Fibroblast of villous mesenchyme (primary cell): ENCODE measurements around the gene ITGAX. TPM values are rescaled to one million over a fixed set of nuclear protein-coding genes. Genes with fewer than 3 reads are reported as not detected.
"Not testable (repeated sequence)": the region's sequence is repeated elsewhere in the genome, so short reads cannot be mapped to it uniquely, and the experiment has no call there.

Experiments used
- DNase-seq: peaks from one replicate; pipeline ENCODE4 v3.0.0-alpha.2; 2010; ENCODE audit warnings: low read depth
- H3K4me3 ChIP-seq: 2 replicates; pipeline ENCODE4 v1.5.1; 2011; ENCODE audit warnings: low read depth, mild to moderate bottlenecking, low read length
- total RNA-seq: library from RNA; depleted of rRNA; stranded (reverse); fragments of >200 nt; gene quantifications from 2 replicates; pipeline ENCODE4 v1.2.3, GENCODE V29; 2012
- TF ChIP-seq, protein P1 (sequence below): IDR thresholded peaks from 2 replicates; pipeline ENCODE4 v1.5.1; 2012; ENCODE audit warnings: low read depth, mild to moderate bottlenecking, low read length; ENCODE audit not compliant: insufficient read depth

The ITGAX gene
- total RNA-seq, result not detected in 2 replicates

DNA sequence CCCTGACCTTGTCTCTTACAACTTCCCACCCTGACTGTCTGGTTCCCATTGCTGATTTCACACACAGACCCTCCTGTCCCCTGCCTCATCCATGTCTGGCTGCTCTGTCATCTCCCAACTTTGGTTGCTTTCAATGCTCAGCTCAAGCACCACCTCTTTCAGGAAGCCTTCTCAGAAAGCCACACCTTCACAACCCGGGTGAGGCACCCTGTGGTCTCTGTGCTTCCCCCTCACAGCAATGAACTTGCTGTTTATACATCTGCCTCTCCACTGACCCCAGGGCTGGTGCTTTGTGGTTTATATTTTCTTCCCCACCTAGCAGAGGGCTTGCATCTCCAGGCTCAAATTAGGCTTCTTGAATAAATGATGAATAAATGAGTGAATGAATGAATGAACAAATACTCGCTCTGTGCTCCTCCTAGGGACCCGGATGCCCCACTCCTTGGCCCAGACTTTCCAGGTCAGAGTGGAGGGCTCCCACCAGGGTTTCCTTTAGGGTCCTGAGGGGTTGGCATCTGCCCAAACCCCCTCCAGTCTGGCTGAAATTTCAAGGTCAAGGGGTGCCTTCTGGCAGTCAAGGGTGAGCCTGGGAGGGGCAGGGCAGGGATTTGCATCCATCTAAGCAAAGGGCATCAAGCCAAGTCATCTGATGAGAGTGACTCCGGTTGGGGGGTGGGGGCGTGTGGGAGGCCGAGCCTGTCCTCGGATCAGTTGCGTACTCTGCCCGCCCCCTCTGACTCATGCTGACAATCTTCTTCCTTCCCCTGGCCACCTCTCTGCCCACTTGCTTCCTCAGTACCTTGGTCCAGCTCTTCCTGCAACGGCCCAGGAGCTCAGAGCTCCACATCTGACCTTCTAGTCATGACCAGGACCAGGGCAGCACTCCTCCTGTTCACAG lies at the start of gene ITGAX:
Gene ITGAX (plus strand): TSS at position 783 of the 898 bp plus-strand sequence. CDS start 79 bp downstream, at position 862.
- H3K4me3 ChIP-seq, result no peak within 1 kb of the TSS
- DNase-seq, result peak; percentile 4
- TF ChIP-seq, protein P1, sequence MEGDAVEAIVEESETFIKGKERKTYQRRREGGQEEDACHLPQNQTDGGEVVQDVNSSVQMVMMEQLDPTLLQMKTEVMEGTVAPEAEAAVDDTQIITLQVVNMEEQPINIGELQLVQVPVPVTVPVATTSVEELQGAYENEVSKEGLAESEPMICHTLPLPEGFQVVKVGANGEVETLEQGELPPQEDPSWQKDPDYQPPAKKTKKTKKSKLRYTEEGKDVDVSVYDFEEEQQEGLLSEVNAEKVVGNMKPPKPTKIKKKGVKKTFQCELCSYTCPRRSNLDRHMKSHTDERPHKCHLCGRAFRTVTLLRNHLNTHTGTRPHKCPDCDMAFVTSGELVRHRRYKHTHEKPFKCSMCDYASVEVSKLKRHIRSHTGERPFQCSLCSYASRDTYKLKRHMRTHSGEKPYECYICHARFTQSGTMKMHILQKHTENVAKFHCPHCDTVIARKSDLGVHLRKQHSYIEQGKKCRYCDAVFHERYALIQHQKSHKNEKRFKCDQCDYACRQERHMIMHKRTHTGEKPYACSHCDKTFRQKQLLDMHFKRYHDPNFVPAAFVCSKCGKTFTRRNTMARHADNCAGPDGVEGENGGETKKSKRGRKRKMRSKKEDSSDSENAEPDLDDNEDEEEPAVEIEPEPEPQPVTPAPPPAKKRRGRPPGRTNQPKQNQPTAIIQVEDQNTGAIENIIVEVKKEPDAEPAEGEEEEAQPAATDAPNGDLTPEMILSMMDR, result no peak

DNA sequence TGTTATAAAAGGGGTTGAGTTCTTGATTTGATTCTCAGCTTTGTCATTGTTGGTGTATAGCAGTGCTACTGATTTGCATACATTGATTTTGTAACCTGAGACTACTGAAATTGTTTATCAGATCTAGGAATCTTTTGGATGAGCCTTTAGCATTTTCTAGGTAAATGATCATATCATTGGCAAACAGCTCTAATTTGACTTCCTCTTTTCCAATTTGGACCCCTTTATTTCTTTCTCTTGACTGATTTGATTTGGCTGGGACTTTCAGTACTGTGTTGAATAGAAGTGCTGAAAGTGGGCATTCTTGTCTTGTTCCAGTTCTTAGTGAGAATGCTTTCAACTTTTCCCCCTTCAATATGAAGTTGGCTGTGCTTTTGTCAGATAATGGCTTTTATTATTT lies 49.8 kb upstream of the ITGAX start:
- TF ChIP-seq, protein P1, result no peak
- no peak for DNase-seq
- no peak overlapping the region for H3K4me3 ChIP-seq

DNA sequence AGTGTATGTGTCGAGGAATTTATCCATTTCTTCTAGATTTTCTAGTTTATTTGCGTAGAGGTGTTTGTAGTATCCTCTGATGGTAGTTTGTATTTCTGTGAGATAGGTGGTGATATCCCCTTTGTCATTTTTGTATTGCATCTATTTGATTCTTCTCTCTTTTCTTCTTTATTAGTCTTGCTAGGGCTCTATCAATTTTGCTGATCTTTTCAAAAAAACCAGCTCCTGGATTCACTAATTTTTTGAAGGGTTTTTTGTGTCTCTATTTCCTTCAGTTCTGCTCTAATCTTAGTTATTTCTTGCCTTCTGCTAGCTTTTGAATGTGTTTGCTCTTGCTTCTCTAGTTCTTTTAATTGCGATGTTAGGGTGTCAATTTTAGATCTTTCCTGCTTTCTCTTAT lies 46.6 kb upstream of the ITGAX start:
- DNase-seq, H3K4me3 ChIP-seq: not testable (repeated sequence)

DNA sequence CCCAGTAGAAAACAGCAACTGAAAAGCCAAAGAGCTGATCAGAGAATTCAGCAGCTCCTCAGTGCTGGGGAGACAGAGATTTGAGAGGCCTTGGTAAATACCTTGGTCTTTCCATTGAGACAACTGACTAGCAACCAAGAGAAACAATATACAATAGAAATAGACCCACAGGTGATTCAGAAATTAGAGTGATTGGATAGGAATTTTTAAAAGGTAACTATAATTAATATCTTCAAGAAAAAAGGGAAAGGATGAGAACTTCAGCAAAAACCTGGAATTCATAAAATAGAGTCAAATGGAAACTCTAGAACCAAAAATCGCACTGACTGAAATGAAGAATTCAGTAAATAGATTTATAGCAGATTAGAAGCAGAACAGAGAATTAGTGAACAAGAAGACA lies 32.5 kb upstream of the ITGAX start:
- no peak for DNase-seq
- no peak overlapping the region for H3K4me3 ChIP-seq
- TF ChIP-seq, protein P1, result no peak

DNA sequence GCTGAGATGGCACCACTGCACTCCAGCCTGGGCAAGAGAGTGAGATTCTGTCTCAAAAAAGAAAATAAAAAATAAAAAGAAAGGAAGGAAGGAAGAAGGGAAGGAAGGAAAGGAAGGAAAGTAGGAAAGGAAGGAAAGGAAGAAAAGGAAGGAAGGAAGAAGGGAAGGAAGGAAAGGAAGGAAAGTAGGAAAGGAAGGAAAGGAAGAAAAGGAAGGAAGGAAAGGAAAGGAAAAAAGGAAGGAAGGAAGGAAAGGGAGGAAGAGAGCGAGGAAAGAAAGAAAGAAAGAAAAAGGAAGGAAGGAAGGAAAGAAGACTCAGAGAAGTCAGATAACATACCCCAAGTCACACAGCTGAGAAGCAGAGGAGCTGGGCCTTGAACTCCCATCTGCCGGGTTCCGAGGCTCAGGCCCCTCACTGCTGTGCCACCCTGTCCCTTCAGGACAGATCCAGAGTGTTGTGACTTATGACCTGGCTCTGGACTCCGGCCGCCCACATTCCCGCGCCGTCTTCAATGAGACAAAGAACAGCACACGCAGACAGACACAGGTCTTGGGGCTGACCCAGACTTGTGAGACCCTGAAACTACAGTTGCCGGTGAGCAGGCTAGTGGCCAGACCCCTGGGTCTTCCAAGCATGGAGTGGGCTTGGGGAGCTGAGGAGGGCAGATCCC lies 30.9 kb upstream of the ITGAX start:
- no peak overlapping the region for H3K4me3 ChIP-seq
- DNase-seq, result no peak
- TF ChIP-seq, protein P1, result no peak

DNA sequence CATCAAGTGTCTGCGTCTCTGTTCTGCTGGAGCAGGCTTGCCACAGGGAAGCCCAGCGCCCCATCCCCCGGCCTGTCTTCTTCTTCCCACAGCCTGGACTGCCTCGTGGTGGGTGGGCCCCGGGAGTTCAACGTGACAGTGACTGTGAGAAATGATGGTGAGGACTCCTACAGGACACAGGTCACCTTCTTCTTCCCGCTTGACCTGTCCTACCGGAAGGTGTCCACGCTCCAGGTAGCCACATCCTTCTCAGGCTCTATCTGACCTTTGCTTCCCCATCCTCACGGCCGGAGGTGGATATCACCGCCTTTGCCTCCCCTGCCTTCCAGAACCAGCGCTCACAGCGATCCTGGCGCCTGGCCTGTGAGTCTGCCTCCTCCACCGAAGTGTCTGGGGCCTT lies 29.8 kb upstream of the ITGAX start:
- H3K4me3 ChIP-seq, result no peak overlapping the region
- TF ChIP-seq, protein P1, result no peak
- no peak for DNase-seq

DNA sequence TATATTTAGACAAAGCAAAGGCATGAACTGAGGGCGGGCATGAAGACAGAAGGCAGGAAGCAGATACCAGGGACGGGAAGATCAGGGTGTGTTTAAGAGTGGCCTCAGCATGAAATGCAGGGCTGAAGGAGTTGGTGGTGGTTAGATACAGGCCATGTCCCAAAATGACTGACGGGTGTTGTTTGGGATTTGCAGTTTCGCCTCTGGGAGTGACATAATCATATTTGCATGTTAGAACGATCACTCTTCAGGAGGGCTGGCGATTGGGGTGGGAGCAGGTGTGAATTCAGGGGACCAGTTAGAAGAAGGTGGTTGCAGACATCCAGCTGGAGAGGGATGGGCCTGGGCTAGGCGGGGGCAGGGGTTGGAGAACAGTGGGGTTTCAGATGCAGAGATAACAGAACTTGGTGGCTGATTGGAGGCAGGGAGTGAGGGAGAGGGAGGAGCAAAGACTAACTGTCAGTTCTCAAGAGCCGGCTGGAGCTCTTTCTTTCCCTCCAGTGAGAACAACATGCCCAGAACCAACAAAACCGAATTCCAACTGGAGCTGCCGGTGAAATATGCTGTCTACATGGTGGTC lies 27.2 kb upstream of the ITGAX start:
- no peak for DNase-seq
- H3K4me3 ChIP-seq, result no peak overlapping the region
- TF ChIP-seq, protein P1, result no peak
